ENCODE measurements around the gene SLC19A1.

Gene SLC19A1

GRCh38 chr21:45450423-45451090, 91.7 kb downstream of the SLC19A1 start:
- no peak for DNase-seq

GRCh38 chr21:45449658-45450422, 92.4 kb downstream of the SLC19A1 start:
- DNase-seq: no peak

GRCh38 chr21:45448810-45449657, 93.2 kb downstream of the SLC19A1 start:
- no peak for DNase-seq

GRCh38 chr21:45448283-45448809, 93.9 kb downstream of the SLC19A1 start:
- no peak for DNase-seq

All from NCI-H2107 (cell line).